GM10248 (cell line): ENCODE results near the gene GPR156.

Experiments used
- CTCF ChIA-PET: fragments of 300-600 bp; sonication (Branson Sonifier 250); formaldehyde crosslinking; extraction: SDS; loops from one replicate; lab custom pipeline; 2021; ENCODE audit warnings: antibody characterized with exemption; lab: Yijun Ruan, JAX
- POLR2A ChIA-PET: fragments of 350-650 bp; sonication (Branson Sonifier 250); formaldehyde crosslinking; extraction: SDS; loops from one replicate; lab custom pipeline; 2020; ENCODE audit warnings: antibody characterized with exemption; lab: Yijun Ruan, JAX
- DNase-seq: peaks from one replicate; pipeline ENCODE4 v3.0.0; 2012; ENCODE audit errors: extremely low spot score
- CTCF ChIP-seq: IDR thresholded peaks from 2 replicates; pipeline ENCODE4 v1.5.1; 2012; ENCODE audit warnings: mild to moderate bottlenecking, low read depth; ENCODE audit errors: extremely low read depth, missing control alignments, control extremely low read depth

GPR156 gene

GRCh38 chr3:120119846-120120510 is 165.0 kb downstream of the GPR156 start:
- POLR2A ChIA-PET = no interaction called here
- CTCF ChIA-PET = interaction anchor here (1.1 kb wide), 1 partner anchor 17 kb away, joined by 3 read pairs; no protein-coding TSS in a partner anchor
- DNase-seq = no peak
- TF ChIP-seq CTCF = no peak
